RPMI7951 (cell line): ENCODE results near the gene KAZN. TPM values are rescaled to one million over a fixed set of nuclear protein-coding genes. Genes with fewer than 3 reads are reported as not detected.

ENCODE experiments used
- DNase-seq: peaks from one replicate; pipeline ENCODE4 v3.0.0-alpha.2; 2012; ENCODE audit warnings: low read depth
- total RNA-seq: library from RNA; depleted of rRNA; stranded (reverse); fragments of >200 nt; shearing (Covaris generic); gene quantifications from 2 replicates; pipeline ENCODE4 v1.2.3, GENCODE V29; 2014

Gene KAZN
- total RNA-seq, 1 experiment from 2014 or later, result 0.24 TPM

DNA sequence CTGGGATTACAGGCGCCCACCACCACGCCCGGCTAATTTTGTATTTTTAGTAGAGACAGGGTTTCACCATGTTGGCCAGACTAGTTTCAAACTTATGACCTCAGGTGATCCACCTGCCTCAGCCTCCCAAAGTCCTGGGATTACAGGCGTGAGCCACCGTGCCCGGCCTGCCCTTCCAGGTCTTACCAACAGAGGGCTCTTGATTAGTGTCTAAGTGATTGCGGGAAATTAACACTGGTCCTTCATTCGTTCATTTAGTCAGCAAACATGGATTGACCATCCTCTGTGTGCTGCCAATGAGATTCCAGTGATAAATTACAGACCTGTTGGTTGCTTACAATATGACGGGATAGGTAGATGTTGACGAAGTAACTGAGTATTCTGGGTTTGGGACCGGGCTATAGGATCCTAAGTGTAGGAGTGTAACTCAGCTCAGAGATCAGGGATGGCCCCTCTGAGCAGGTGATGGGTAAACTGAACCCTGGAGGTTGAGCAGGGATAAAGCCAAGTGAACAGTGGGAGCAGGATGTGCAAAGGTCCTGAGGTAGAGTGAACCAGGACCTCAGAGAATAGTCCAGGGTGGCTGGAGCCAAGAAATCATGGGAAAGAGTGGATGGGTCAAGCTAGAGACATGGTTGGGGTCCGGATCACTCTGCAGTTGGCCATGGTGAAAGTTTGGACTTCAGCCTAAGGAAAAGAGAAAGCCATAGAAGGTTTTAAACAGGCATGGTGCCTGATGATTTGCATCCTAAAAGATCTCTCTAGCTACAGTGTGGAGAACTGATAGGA, 171.2 kb downstream of the KAZN start:
- DNase-seq, result no peak

DNA sequence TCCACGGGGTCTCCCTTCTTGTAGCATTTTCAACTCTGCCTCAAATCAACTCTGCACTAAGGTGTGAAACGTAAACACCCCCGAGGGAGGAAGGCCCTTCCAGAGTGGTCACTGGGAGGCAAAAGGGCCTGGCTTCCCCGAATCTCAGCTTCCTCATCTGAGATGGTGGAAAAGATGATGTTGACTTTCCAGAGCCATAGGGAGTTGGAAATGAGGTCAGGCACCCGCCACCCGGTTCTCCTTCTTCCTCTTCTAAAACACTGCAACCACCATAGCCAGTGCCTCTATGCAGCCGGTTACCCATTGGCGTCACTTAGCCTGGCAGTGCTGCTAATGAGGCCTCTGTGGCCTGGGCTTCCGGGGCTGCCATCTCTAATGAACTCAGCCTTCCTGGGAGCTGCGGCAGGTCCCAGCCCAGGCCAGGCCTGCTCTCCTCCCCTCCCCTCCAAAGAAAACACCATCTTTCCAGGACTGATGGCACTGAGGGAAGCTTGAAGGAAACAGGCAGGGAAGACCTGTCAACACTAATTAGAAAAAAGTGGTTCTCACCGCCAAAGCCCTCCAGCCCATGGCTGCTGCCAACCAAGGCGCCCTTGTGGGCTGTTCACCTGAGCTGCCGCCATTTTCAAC, 175.0 kb downstream of the KAZN start:
- no peak for DNase-seq

DNA sequence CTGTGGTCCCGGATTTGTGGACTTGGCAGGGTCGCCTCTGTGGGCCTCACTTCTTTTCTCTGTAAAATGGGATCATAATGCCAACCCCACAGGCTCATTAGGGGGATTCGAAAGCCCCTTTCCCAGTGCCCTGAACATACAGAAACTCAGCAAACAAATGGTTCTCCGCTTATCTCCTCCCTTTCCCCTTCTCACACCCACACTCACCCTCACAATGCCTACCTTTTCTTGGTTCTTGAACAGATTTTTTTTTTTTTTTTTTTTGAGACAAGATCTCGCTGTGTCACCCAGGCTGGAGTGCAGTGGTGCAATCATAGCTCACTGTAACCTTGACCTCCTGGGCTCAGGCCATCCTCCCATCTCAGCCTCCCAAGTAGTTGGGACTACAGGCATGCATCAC, 175.7 kb downstream of the KAZN start:
- no peak for DNase-seq

DNA sequence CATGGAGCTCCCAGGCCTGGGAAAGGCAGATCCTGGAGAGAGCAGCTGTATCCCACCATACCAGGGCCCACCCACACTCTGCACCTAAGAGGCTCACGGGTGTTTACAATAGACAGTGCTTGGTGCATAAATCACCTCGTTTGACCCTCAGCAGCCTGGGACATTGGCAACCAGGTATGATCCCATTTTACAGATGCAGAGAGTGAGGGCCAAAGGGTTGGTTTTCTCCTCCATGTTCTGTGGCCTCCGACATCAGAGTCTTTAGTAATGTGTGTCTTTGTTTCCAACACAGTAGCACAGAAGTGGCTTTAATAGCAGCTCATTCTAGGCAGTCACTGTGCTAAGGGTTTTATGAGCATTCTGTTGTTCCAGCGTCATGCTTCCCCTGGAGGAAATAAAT, 176.5 kb downstream of the KAZN start:
- DNase-seq, result no peak

DNA sequence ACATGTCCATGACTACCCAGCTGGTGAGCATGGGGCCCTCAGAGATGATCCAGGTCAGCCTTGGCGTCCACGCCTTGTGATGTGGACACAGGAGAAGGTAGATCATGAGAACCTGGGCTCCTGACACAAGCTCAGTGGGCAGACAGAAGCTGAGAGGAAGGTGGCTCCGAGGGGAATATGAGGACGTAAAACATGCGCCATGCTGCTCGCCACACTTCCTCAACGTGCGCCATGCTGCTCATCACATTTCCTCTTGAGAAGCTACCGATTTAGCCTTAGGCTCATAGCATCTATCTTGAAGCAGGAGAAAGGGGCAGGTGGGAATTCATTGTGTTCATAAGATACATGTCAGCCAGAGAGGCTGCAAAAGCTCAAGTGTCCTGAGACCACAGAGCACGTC, 176.9 kb downstream of the KAZN start:
- DNase-seq, result no peak

DNA sequence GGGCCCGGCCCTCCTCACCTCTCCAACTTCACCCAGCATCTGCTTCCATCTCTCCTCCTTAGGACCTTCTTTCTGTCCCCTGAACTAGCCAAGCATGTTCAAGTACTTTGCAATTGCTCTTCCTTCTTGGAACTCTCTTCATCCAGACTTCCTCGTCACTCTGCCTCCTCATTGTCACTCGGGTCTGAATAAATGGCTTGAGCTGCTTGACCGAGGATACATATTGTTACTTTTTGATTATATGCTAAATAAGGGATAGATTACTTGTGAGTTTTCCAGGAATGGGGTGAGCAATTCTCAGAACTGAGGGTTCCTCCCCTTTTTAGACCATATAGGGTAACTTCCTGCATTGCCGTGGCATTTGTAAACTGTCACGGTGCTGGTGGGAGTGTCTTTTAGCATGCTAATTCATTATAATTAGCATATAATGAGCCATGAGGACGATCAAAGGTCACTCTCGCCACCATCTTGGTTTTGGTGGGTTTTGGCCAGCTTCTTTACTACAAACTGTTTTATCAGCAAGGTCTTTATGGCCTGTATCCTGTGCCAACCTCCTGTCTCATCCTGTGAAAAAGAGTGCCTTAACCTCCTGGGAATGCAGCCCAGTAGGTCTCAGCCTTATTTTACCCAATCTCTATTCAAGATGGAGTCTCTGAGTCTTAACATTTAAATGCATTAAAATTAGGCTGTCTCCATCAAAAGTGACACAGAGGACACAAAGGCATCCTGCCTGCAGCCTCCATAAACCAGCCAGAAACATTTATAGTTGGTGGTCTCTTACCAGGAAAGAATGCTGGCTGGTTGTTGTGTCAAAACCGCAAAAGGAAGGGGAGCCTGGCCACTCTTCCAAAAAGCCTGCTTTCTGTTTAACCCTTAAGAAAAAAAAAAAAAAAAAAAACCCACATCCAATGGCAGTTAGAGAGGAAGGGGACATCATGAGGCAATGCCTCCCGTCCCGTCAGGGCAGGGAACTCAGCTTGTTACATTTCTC, 179.3 kb downstream of the KAZN start:
- DNase-seq, result no peak

DNA sequence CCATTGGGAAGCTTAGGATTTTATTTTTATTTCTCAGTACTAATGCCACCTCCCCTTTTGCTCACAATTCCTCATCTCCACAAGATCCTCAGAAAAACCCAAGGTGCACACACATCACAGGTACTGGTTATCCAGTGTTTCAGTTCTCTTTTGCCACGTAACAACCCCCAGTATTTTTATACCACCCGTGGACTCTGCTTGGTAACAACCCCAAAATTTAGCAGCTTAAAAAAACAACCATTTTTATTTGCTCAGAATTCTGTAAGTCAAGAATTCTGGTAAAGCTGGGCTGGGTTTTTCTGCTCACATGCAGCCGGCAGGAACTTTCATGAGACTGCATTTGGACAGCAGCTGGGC, 180.0 kb downstream of the KAZN start:
- no peak for DNase-seq

DNA sequence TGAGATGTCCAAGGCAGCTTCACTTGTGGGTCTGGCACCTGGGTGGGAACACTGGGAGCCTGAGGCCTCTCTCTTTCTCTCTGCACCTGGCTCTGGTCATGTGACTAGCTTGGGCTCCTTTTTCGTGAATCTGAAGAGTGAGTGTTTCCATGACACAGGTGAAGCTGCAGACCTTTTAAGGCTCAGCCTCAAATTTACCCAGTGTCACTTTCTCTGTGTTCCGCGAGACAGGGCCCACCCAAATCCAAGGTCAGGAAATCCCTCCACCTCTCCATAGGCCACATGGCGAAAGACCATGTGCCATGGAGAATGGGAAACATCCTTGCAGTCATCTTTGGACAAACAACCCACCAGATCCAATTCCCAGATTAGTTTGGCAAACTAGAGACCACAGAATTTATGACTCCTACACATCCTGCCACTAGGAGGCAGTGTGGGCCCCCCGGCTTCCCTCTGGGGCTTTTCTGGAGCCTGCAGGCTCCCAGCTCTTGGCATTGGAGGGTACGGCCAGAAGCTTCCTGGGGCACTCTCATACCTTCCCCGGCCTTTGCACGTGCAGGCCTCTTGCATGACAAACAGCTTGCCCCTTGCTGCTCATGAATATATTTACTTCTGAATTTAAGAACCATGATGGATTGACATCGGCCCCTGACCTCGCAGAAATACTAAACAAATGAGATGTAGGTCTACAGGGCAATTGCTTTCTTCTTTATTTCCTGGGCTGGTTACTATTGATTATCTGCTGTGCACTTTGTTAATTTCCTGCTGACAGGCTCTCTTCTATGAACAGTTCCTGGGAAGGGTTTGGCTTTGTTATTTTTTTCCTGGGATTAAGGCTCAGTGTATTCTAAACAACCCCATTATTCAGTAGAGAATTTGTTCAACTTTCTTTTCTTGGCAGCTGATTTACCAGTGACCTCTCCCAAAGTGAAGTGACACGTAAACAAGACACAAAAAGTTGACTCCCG, 180.7 kb downstream of the KAZN start:
- peak; percentile 3 for DNase-seq

DNA sequence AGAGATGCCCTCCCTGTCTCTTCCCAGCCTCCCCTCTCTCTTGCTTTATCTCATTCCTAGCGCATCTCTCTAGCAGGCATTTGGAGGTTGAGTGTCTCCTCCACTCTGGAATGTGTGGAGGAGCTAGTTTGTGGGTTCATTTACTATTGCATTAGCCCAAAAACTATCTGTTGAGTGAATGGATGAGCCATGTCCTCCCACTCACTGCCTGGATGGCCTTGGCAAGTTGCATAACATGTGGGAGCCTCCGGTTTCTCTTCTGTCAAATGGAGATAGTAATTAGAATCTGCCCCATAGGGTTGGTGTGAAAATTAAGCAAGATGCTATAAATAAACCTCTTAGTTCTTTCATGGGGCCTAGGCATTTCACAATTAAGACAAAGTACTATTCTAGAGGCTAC, 181.8 kb downstream of the KAZN start:
- no peak for DNase-seq

DNA sequence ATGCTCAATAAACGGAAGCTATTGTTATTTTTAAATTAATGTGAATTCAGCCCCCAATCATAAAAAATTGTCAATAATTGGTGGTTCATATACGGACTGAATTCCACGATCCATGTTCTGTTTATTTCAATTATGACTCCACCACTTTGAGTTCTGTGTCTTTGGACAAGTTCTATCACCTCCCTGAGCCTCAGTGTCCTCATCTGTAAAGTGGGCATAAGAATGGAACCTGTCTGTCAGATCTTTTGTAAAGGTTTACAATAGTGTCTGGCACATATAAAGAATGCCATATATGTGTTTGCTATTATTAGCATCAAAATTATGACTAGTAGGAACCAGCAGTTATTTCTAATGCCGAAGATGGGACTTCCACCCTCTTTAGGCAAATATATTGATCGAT, 183.3 kb downstream of the KAZN start:
- DNase-seq, result no peak

DNA sequence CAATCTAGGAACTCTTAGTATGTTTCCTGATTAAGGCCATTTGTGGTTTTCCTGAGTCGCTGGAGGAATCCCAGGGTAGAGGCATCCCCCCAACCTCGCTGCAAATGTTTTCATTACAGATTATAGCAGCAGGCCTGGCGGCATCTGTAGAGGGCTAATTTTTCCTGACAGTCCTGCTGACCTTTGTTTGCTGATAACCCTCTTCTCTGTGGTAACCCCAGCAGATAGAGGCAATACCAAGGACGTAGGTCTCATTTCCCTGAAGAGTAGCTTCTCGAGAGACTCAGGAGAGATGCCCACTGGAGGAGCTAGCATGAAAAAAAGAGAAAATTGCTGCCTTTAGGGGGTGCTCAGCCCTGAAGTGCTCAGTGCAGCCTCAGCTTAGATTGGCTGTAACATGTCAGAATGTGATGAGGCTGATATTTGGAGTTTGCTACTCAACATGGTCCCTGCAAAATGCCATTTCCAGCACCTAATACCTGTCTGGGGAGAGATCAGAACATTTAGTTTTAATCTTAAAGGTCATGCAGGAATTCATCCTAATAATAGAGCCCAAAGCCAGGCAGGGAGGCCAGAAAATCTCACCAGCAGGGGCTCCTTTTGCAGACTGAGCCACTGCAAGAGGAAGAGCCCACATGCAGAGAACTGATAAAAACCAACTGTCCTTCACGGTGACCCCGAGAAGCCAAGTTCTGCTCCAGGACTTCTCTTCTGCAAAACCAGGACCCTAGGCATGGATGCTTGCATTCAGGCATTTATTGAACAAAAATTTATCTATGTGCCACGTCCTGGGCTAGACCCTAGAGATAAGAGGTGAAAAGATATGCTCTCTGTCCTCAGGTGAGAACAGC, 184.5 kb downstream of the KAZN start:
- DNase-seq, result no peak

DNA sequence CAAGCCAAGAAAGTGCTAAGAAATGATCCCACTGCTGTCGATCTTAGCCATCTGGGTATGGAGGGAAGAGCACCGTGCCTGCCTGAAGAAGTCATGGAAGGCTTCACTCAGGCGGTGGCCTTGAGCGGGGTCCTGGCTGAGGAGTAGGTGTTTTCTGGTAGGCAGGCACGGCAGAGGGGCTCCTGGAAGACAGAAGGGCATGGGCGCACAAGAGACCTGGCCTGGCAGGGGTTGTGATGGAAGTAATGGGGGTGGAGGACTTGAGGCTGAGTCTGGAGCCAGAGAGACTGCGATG, 185.1 kb downstream of the KAZN start:
- no peak for DNase-seq

DNA sequence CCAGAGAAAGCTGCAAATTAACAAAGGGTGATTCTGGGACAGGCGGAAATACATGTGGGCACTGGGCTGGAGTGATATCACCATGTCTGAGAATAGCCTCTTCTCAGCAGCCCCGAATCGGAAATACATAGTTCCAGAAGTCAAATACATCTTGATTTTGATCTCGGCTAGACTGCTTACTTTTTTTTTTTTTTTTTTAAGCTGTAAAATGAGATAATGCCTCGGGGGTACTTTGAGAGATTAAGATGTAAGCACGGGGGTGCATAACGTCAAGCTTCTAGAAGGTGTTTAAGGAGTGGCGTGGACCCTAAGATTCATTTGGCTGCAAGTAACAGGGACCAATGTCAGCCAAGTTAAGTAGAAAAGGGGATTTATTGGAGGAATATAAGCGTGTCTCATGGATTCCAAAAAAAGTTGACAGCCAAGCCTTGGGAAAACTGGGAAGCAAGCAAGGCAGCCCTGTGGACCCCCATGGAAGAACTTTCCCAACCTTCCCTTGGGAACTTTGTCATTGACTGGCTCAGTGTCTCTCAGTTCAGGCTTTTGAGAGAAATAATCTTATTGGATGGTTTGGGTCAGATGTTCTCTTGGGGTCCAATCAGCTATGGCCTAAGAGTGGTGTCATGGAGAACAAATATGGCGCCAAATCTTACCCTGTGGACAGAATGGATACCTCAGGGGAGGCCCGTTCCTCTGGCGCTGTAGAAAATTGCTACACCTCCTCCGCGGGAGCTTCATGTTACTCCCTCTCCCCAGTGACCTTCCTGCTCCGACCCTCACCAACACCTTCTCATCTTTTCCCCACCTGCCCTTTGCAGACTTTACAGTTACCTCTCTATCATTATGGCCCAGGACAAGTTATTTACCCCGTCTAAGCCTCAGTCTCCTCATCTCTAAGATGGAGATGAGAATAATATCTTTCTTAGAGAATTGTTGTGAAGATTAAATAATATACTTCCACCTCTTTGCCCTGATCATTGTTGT, 186.6 kb downstream of the KAZN start:
- no peak for DNase-seq

DNA sequence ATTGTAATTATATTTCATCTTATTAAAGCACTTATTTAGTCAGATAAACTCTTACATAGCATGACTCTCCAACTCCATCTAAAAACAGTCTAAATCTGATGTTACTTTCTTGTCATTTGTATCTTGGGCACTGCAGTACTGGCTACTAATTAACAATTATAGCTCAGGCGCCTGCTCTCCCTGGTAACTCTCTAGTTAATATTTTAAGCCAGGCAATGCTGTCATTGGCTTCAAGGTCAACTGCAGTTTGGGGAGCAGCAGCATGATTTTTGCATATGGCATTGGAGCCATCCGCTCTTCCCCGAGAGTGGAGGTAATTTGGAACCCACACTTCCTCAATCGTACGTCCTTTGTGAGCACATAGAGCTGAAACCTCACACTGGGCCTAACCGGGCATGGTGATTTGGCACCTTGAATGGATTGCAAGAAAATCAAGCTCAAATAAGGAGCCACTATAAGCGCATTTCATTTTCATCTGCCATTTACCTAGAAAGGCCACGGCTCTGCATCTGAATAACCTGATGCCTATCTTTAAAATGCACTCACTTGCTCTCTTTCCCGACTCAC, 187.7 kb downstream of the KAZN start:
- DNase-seq, result no peak

DNA sequence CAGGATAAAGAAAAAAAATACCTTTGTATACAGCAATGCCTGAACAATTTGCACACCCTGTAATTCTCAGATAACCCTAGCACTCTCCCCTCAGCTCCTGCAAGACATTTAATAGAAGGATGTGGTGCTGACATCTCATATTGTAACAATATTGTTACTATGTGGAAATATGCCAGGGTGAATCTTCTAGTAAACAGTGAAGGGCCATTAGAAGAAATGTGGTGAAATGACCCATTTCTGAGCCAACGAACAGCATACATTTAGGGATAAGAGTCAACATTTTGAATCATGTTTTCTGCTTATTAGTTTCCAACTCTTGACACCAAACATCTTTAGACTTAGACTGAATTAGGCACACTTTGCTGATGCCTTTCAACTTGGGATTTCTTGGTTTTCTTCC, 188.2 kb downstream of the KAZN start:
- no peak for DNase-seq

DNA sequence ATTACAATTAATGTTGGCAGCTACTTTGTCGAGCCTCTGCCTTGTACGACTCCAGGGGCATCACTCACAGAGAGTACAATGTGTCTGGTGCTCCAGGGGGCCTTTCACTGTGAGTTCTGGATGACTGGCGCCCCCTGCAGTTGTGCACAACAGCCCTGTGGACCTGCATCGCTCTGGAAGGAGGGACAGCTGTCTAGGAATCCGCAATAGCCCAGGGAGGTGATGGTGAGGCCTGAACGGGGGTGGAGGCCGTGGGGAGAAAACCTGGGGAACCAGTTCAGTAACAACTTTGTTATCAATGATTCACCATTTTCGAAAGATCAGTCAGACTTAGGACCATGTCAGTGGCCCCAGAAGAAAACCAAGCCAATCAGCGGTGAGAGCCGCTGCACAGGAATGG, 189.1 kb downstream of the KAZN start:
- DNase-seq, result no peak

DNA sequence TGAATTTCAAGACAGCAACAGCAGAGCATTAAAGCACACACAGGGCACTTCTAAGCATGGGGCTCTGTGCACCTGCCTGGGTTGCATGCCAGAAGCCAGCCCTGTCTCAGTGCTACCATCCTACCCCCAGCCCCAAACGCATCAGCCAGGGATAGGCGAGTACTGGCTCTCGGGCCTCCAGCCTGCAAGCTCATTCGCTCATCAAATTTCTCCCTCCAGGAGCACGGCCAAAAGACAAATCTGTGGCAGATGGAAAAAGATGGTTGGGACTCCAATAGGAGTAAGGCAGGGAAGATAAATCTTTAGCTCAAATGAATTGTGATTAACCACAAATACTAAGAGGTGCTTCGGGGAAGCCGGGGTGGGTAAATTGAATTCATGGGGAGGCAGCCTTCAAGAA, 189.6 kb downstream of the KAZN start:
- DNase-seq, result no peak

DNA sequence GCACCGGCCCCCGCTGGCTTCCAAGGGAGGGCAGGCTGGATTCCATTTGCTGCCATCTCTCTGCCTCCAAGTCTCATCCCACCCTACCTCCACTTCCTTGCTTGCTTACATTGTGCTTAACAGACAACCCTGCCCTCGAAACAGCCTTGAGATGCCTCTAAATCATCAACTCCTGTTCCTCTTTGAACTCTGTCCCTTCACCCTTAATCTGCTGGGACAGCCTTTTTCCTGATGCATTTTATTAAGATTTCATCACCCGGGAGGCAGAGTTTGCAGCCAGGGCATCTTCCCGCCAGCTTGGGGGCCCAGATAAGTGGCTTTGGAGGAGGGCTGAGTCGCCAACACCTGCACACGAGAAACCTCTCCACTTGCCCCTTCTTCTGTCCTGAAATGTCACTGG, 192.5 kb downstream of the KAZN start:
- DNase-seq, result no peak

DNA sequence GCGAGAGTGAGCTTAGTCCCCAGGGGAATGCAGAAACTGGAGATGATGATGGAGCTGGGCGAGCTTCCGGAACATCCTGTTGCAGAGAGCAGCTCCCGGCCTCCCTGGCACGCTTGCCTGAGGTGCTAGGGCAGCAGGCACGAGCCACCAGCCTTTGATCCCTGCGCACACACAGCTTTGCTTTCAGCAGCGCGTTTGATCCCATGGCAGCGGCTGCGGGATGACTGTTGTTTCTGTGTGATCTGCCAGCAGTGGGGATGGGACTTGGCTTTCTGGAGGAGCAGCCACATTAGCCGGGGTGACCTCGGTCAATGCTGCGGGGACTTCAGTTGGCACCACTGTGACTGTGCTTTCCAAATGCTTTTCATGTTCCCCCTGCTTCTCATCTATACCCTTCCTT, 193.2 kb downstream of the KAZN start:
- peak; percentile 60 for DNase-seq
